GM23338 (cell line): ENCODE measurements around the gene PARVB. TPM values are rescaled to one million over a fixed set of nuclear protein-coding genes. Genes with fewer than 3 reads are reported as not detected.

Source experiments
- ATAC-seq: fragments of 200-7000 bp; cut with Tn5 transposase; 3 replicates; pipeline ENCODE4 v1.9.1; 2020
- DNase-seq: peaks from one replicate; pipeline ENCODE4 v3.0.0-alpha.2; 2015; ENCODE audit warnings: low spot score
- H2AFZ ChIP-seq: fragments of 200-600 bp; sonication (generic); 2 replicates; pipeline ENCODE4 v1.8.0; 2016; ENCODE audit warnings: antibody characterized with exemption, mild to moderate bottlenecking, moderate library complexity
- H3F3A ChIP-seq: fragments of 200-600 bp; sonication (generic); replicated peaks from 2 replicates; pipeline ENCODE4 v1.8.0; 2017; ENCODE audit warnings: antibody characterized with exemption, mixed run types, low read depth
- H3K27ac ChIP-seq: fragments of 200-600 bp; sonication (generic); 2 replicates; pipeline ENCODE4 v1.6.1; 2016; ENCODE audit warnings: low read depth
- H3K27me3 ChIP-seq: fragments of 200-600 bp; sonication (generic); 2 replicates; pipeline ENCODE4 v1.8.0; 2016; ENCODE audit warnings: mild to moderate bottlenecking, mixed run types, moderate library complexity; ENCODE audit not compliant: insufficient read depth
- H3K36me3 ChIP-seq: fragments of 200-600 bp; sonication (generic); 2 replicates; pipeline ENCODE4 v1.8.0; 2016; ENCODE audit warnings: mild to moderate bottlenecking; ENCODE audit not compliant: insufficient read depth
- H3K4me1 ChIP-seq: fragments of 200-600 bp; sonication (generic); 2 replicates; pipeline ENCODE4 v1.8.0; 2016; ENCODE audit warnings: mild to moderate bottlenecking, moderate library complexity; ENCODE audit not compliant: insufficient read depth
- H3K4me2 ChIP-seq: fragments of 200-600 bp; sonication (generic); 2 replicates; pipeline ENCODE4 v1.7.1; 2017; ENCODE audit warnings: mixed run types
- H3K4me3 ChIP-seq: fragments of 200-600 bp; sonication (generic); 2 replicates; pipeline ENCODE4 v1.6.1; 2016; ENCODE audit warnings: mixed run types
- H3K79me2 ChIP-seq: fragments of 200-600 bp; sonication (generic); replicated peaks from 2 replicates; pipeline ENCODE4 v1.8.0; 2017; ENCODE audit warnings: mild to moderate bottlenecking; ENCODE audit not compliant: insufficient read depth
- H3K9me2 ChIP-seq: fragments of 200-600 bp; sonication (generic); 2 replicates; pipeline ENCODE4 v1.8.0; 2017; ENCODE audit not compliant: insufficient read depth
- H4K20me1 ChIP-seq: fragments of 200-600 bp; sonication (generic); replicated peaks from 2 replicates; pipeline ENCODE4 v1.8.0; 2017; ENCODE audit warnings: mild to moderate bottlenecking; ENCODE audit not compliant: insufficient read depth
- H3K27ac Mint-ChIP-seq: 2 replicates; pipeline ENCODE4 v1.8.0; 2020; ENCODE audit warnings: inconsistent platforms, mild to moderate bottlenecking, moderate library complexity, mixed read lengths
- H3K27me3 Mint-ChIP-seq: 3 replicates; pipeline ENCODE4 v1.8.0; 2022; ENCODE audit warnings: low read depth, mild to moderate bottlenecking, moderate library complexity, mixed read lengths, inconsistent platforms; ENCODE audit not compliant: insufficient read depth, poor library complexity
- H3K36me3 Mint-ChIP-seq: 3 replicates; pipeline ENCODE4 v1.8.0; 2021; ENCODE audit warnings: low read depth, mild to moderate bottlenecking, inconsistent platforms, moderate library complexity, mixed read lengths
- H3K4me1 Mint-ChIP-seq: 3 replicates; pipeline ENCODE4 v1.8.0; 2020; ENCODE audit warnings: mild to moderate bottlenecking, inconsistent platforms, mixed read lengths
- H3K4me3 Mint-ChIP-seq: 3 replicates; pipeline ENCODE4 v1.8.0; 2021; ENCODE audit warnings: moderate library complexity, mild to moderate bottlenecking, inconsistent platforms, mixed read lengths
- H3K9me3 Mint-ChIP-seq: 3 replicates; pipeline ENCODE4 v1.8.0; 2020; ENCODE audit warnings: moderate library complexity, mild to moderate bottlenecking, inconsistent platforms, mixed read lengths
- CREB1 ChIP-seq: fragments of 250-450 bp; sonication (Bioruptor Pico); IDR thresholded peaks from 2 replicates; pipeline ENCODE4 v1.5.0; 2020; ENCODE audit warnings: low read depth, mild to moderate bottlenecking, moderate library complexity
- EZH2 ChIP-seq: fragments of 200-600 bp; sonication (generic); IDR thresholded peaks from one replicate; pipeline ENCODE4 v1.8.0; 2017; ENCODE audit warnings: antibody characterized with exemption, mild to moderate bottlenecking, low read depth; ENCODE audit not compliant: unreplicated experiment
- EZH2phosphoT487 ChIP-seq: fragments of 200-600 bp; sonication (generic); IDR thresholded peaks from one replicate; pipeline ENCODE4 v1.8.1; 2018; ENCODE audit warnings: antibody characterized with exemption; ENCODE audit not compliant: unreplicated experiment
- JUNB ChIP-seq: IDR thresholded peaks from one replicate; pipeline ENCODE4 v1.6.1; 2016; ENCODE audit warnings: antibody characterized with exemption; ENCODE audit not compliant: unreplicated experiment
- POLR2AphosphoS5 ChIP-seq: IDR thresholded peaks from 2 replicates; pipeline ENCODE4 v1.6.1; 2016; ENCODE audit warnings: antibody characterized with exemption, low read depth
- STAT1 ChIP-seq: IDR thresholded peaks from one replicate; pipeline ENCODE4 v1.6.1; 2016; ENCODE audit warnings: antibody characterized with exemption; ENCODE audit not compliant: unreplicated experiment
- ZNF114 ChIP-seq: fragments of 250-450 bp; sonication (Bioruptor Pico); IDR thresholded peaks from 2 replicates; pipeline ENCODE4 v1.5.0; 2020; ENCODE audit warnings: mild to moderate bottlenecking, moderate library complexity
- ZNF331 ChIP-seq: fragments of 250-450 bp; sonication (Bioruptor Pico); IDR thresholded peaks from 2 replicates; pipeline ENCODE4 v1.5.0; 2020; ENCODE audit warnings: low read depth, mild to moderate bottlenecking, moderate library complexity
- polyA plus RNA-seq: library from polyadenylated mRNA; unstranded; fragments of >200 nt; fragmentation: Nextera tagmentation; extraction: Ambion mirVana; gene quantifications from 2 replicates; pipeline ENCODE4 v1.2.1, GENCODE V29; 2016
- total RNA-seq: library from RNA; depleted of rRNA; stranded (reverse); fragments of >200 nt; shearing (Covaris generic); gene quantifications from 2 replicates; pipeline ENCODE4 v1.2.3, GENCODE V29; 2014
- TF ChIP-seq, protein P1 (sequence below): IDR thresholded peaks from 2 replicates; pipeline ENCODE4 v1.6.1; 2016; ENCODE audit warnings: antibody characterized with exemption
- TF ChIP-seq, protein P2 (sequence below): fragments of 250-450 bp; sonication (Bioruptor Pico); IDR thresholded peaks from 2 replicates; pipeline ENCODE4 v1.5.0; 2020; ENCODE audit warnings: mild to moderate bottlenecking, moderate library complexity

Gene PARVB
- total and polyA plus RNA-seq, 2 experiments from 2014 or later: 4.3 to 7.7 TPM

DNA sequence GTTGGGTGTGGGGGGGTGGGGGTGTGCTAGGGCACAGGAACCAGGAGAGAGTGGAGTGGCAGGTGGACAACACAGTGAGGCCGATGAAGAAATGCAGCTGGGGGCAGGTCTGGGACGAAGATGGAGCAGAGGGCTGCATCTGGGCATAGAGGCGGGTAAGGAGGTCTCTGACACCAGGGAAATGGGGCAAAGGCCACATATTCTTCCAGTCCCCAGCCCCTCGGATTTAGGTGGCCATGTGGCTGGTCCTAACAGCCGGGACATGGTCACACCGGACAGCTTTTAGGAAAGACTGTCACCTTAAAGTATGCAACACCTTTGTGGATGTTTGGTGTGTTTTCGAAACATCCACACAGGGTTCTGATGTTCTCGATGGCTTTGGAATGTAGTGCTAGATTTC lies 151.6 kb downstream of the PARVB start (continued):
- no peak for TF ChIP-seq POLR2AphosphoS5
- no peak for TF ChIP-seq ZNF114 (CRISPR knock-in tag)
- TF ChIP-seq JUNB: no peak
- TF ChIP-seq ZNF331 (CRISPR knock-in tag): no peak

DNA sequence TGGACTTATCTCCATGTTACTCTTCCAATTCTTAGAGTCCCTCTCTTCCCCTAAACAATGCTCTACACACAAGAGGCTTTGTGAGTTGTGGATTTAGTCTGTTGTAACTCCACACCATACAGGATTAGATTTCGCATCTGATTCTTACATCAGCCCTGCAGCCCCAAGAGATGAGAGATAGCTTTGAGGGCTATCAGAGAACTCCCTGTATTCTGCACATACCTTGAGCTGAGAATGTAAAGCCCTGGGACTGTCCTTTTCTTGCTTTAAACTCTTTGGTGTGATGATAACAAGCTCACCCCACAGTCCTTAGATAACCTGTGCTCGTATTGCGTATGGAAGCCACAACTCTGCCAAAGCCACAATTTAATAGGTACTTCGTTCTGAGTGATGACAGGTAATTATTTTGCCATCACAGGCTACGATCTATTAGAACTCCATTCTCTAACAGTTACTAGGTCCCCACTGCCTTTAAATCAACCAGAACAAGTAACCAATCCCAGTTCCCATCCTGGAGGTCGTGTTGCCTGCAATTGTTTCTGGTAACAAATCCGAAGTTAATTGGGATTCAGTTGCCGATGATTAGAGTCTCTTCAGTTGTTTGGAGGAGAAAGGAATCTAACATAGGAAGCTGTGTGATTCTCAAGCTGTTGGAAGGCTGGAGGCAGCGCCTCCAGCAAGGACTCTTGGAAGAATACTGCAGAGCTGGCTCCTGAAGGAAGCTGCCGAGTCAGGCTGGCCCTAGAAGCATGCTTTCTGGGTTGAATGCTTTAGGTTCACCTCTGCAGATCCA lies 155.3 kb downstream of the PARVB start:
- H4K20me1 ChIP-seq: no peaks in the 10 kb centered on the region
- no peaks in the 10 kb centered on the region for H3F3A ChIP-seq
- no peaks in the 10 kb centered on the region for H3K9me2 ChIP-seq
- H3K4me3 Mint-ChIP-seq: no peak overlapping the region
- H3K4me3 ChIP-seq: no peak overlapping the region
- ATAC-seq (peak; percentile 16), DNase-seq (no peak)
- H3K4me2 ChIP-seq: 0 out of 2 replicates have a peak overlapping the region, but pooled peaks have one; percentile 32
- TF ChIP-seq ZNF331 (CRISPR knock-in tag) (no peak), POLR2AphosphoS5 (no peak), EZH2 (no peak), EZH2phosphoT487 (no peak), STAT1 (no peak), CREB1 (no peak)
- TF ChIP-seq, protein P1, sequence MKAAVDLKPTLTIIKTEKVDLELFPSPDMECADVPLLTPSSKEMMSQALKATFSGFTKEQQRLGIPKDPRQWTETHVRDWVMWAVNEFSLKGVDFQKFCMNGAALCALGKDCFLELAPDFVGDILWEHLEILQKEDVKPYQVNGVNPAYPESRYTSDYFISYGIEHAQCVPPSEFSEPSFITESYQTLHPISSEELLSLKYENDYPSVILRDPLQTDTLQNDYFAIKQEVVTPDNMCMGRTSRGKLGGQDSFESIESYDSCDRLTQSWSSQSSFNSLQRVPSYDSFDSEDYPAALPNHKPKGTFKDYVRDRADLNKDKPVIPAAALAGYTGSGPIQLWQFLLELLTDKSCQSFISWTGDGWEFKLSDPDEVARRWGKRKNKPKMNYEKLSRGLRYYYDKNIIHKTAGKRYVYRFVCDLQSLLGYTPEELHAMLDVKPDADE: no peak
- TF ChIP-seq, protein P2, sequence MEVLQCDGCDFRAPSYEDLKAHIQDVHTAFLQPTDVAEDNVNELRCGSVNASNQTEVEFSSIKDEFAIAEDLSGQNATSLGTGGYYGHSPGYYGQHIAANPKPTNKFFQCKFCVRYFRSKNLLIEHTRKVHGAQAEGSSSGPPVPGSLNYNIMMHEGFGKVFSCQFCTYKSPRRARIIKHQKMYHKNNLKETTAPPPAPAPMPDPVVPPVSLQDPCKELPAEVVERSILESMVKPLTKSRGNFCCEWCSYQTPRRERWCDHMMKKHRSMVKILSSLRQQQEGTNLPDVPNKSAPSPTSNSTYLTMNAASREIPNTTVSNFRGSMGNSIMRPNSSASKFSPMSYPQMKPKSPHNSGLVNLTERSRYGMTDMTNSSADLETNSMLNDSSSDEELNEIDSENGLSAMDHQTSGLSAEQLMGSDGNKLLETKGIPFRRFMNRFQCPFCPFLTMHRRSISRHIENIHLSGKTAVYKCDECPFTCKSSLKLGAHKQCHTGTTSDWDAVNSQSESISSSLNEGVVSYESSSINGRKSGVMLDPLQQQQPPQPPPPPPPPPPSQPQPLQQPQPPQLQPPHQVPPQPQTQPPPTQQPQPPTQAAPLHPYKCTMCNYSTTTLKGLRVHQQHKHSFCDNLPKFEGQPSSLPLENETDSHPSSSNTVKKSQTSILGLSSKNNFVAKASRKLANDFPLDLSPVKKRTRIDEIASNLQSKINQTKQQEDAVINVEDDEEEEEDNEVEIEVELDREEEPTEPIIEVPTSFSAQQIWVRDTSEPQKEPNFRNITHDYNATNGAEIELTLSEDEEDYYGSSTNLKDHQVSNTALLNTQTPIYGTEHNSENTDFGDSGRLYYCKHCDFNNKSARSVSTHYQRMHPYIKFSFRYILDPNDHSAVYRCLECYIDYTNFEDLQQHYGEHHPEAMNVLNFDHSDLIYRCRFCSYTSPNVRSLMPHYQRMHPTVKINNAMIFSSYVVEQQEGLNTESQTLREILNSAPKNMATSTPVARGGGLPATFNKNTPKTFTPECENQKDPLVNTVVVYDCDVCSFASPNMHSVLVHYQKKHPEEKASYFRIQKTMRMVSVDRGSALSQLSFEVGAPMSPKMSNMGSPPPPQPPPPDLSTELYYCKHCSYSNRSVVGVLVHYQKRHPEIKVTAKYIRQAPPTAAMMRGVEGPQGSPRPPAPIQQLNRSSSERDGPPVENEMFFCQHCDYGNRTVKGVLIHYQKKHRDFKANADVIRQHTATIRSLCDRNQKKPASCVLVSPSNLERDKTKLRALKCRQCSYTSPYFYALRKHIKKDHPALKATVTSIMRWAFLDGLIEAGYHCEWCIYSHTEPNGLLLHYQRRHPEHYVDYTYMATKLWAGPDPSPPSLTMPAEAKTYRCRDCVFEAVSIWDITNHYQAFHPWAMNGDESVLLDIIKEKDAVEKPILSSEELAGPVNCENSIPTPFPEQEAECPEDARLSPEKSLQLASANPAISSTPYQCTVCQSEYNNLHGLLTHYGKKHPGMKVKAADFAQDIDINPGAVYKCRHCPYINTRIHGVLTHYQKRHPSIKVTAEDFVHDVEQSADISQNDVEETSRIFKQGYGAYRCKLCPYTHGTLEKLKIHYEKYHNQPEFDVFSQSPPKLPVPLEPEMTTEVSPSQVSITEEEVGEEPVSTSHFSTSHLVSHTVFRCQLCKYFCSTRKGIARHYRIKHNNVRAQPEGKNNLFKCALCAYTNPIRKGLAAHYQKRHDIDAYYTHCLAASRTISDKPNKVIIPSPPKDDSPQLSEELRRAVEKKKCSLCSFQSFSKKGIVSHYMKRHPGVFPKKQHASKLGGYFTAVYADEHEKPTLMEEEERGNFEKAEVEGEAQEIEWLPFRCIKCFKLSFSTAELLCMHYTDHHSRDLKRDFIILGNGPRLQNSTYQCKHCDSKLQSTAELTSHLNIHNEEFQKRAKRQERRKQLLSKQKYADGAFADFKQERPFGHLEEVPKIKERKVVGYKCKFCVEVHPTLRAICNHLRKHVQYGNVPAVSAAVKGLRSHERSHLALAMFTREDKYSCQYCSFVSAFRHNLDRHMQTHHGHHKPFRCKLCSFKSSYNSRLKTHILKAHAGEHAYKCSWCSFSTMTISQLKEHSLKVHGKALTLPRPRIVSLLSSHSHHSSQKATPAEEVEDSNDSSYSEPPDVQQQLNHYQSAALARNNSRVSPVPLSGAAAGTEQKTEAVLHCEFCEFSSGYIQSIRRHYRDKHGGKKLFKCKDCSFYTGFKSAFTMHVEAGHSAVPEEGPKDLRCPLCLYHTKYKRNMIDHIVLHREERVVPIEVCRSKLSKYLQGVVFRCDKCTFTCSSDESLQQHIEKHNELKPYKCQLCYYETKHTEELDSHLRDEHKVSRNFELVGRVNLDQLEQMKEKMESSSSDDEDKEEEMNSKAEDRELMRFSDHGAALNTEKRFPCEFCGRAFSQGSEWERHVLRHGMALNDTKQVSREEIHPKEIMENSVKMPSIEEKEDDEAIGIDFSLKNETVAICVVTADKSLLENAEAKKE (CRISPR knock-in tag): no peak
- no peaks in the 10 kb centered on the region for H3K27me3 ChIP-seq
- H3K4me1 ChIP-seq: 0 out of 2 replicates have a peak, but pooled peaks cover 4% of the 10 kb centered on the region
- no peak overlapping the region for H3K27ac ChIP-seq
- H3K4me1 Mint-ChIP-seq: peaks cover 20% of the 10 kb centered on the region
- H3K79me2 ChIP-seq: no peaks in the 10 kb centered on the region
- H3K27me3 Mint-ChIP-seq: peaks cover 2% of the 10 kb centered on the region
- no peak overlapping the region for H3K27ac Mint-ChIP-seq
- H3K36me3 ChIP-seq: no peaks in the 10 kb centered on the region
- H3K36me3 Mint-ChIP-seq: no peaks in the 10 kb centered on the region
- no peaks in the 10 kb centered on the region for H3K9me3 Mint-ChIP-seq
- peak overlapping the region; percentile 81 for H2AFZ ChIP-seq
